AG10803 (cell line): ENCODE measurements around the gene GRM1.

Experiments used
- DNase-seq: peaks from one replicate; pipeline ENCODE4 v3.0.0; 2010; ENCODE audit warnings: low read depth
- H3K4me3 ChIP-seq: 2 replicates; pipeline ENCODE4 v1.5.1; 2011; ENCODE audit warnings: mild to moderate bottlenecking, low read length, control low read depth
- CTCF ChIP-seq: conservative IDR thresholded peaks from 2 replicates; pipeline ENCODE4 v1.5.1; 2011; ENCODE audit warnings: mild to moderate bottlenecking, low read length, control low read depth, inconsistent platforms

Gene GRM1

DNA sequence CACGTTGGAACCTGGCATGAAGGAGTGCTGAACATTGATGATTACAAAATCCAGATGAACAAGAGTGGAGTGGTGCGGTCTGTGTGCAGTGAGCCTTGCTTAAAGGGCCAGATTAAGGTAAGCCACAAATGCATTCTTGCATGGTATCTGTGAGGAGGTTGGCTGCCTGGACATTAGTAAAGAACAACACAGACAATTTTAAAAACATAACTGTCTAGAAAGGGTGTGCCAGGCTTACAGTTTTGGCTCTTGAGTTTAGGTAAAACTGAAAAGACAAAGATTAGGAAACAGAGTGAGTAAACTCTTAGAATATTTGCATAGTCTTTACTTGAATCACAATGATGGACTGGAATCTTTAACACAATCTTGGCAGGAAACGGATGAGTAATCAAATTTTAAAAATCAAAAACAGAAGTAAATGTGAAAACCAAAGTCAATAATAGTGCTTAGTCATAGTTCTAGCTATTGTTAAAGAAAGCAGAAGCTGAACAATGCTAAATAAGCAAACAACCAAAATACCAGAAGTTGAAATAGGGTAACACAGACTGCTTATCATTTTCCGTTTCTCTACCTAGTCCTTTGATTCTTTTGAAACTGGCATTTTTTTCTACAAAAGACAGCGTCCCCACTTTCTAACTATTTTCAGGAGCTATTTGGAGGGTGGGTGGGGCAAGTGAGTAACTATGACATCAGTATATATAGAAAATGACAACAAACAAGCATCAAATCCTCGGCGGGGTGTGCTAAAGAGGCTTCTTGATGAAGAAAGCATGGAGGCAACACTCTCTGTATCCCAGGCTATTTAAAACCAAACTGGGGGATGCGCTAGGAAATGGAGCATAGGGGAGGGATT lies 328.9 kb downstream of the GRM1 start:
- peak; percentile 92 for DNase-seq
- no peak for TF ChIP-seq CTCF
- H3K4me3 ChIP-seq: peak overlapping the region; percentile 46

GRCh38 chr6:146358431-146359046 lies 329.7 kb downstream of the GRM1 start:
- TF ChIP-seq CTCF: no peak
- peak overlapping the region; percentile 46 for H3K4me3 ChIP-seq
- DNase-seq: peak; percentile 68

DNA sequence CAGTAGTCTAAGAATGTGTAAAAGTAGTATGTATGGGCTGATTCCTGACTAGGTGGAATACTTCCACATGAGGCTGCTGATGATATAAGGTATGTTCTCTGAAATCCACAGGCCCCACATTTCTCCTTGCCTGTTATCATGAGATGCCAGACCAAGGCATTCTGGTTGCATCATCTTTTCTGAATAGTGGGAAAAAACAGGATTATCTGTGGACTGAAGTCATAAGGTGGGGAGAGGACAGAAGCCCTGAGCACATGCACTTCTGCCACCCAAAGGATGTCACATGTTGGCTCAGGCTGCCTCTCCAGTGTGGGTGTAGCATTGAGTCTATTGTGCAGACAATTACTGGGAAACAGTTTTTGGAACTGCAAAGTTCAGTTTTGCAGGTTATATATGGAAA lies 330.3 kb downstream of the GRM1 start:
- peak; percentile 25 for DNase-seq
- no peak overlapping the region for H3K4me3 ChIP-seq
- no peak for TF ChIP-seq CTCF

- TF ChIP-seq CTCF: no peak
- no peak overlapping the region for H3K4me3 ChIP-seq
- DNase-seq: peak; percentile 32
These were observed 332.5 kb downstream of the GRM1 start for GRCh38 chr6:146361128-146361924.

DNA sequence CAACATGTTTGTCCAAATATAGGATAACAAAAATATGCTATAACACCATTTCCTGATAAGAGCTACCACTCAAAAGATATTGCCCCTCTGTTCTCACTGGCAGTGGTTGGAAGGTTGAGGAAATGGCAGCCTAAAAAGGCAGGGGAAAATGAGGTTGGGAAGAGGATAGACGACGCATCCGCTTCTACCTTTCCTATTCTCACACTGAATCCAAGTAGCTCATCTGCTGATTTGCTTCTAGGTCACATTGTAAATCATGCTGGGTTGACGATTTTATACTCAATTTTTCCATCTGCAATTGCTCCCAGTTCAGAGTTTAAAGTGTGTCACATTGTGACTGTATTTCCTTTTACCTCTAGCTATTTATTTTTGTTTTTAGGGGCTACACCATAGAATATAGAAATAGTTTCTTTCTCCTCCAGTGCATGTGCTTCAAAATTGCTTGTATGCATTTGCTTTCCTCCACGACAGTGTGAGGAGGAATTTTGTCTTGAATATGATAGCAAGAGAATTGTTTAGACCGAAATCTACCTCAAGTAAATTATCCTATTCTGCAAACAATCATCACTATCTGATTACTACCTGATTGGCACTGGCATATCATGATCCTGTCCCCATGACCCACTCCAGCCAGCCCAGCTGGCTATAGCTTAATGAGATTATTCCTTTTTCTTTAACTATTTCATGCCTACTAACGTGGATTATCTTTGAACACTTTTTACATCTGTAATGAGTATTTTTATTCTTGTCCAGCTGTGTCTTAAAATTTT lies 335.2 kb downstream of the GRM1 start:
- no peak for DNase-seq
- no peak for TF ChIP-seq CTCF
- no peak overlapping the region for H3K4me3 ChIP-seq

- H3K4me3 ChIP-seq: no peak overlapping the region
- TF ChIP-seq CTCF: no peak
- no peak for DNase-seq
These were observed 336.1 kb downstream of the GRM1 start for GRCh38 chr6:146364816-146365594.
